Thyroid gland (tissue), 4 donors: ENCODE results near the gene PKIG. TPM values are rescaled to one million over a fixed set of nuclear protein-coding genes. Genes with fewer than 3 reads are reported as not detected.

Source experiments
- DNase-seq, 2 donors: peaks; one replicate each; pipeline ENCODE4 v3.0.0-alpha.2; 2019
- H3K27ac ChIP-seq, 3 donors: fragments of 200-600 bp; sonication (generic); 1 replicate in 2 of 3; 2 replicates in 1 of 3; pipeline ENCODE4 v1.5.1; 2016 to 2019; ENCODE audit warnings: mild to moderate bottlenecking in 1 of 3, moderate library complexity in 1 of 3
- H3K27me3 ChIP-seq: fragments of 200-600 bp; sonication (generic); one replicate; pipeline ENCODE4 v1.5.1; 2019
- H3K36me3 ChIP-seq, 2 donors: fragments of 200-600 bp; sonication (generic); one replicate each; pipeline ENCODE4 v1.5.1; 2016 to 2019
- H3K4me1 ChIP-seq, 2 donors: fragments of 200-600 bp; sonication (generic); one replicate each; pipeline ENCODE4 v1.5.1; 2017 to 2019
- H3K4me3 ChIP-seq, 3 donors: fragments of 200-600 bp; sonication (generic); replicated peaks in 1 of 3; 1 replicate in 2 of 3; 2 replicates in 1 of 3; pipeline ENCODE4 v1.5.1; 2016; ENCODE audit warnings: mild to moderate bottlenecking in 1 of 3
- H3K9me3 ChIP-seq: fragments of 200-600 bp; sonication (generic); one replicate; pipeline ENCODE4 v1.5.1; 2017
- POLR2A ChIP-seq, 2 donors: fragments of 450-650 bp; IDR thresholded peaks; one replicate each; pipeline ENCODE4 v1.6.1; 2017; ENCODE audit warnings: antibody characterized with exemption in 2 of 2, mild to moderate bottlenecking in 2 of 2, moderate library complexity in 1 of 2
- WGBS, 2 donors: methylation state at CpG; one replicate each; pipeline ENCODE4 v1.1.5; 2017; 5-methylcytosine and 5-hydroxymethylcytosine counted together
- intact Hi-C: fragments of 100-400 bp; cut with DNase I; formaldehyde crosslinking; loops from one replicate; pipeline ENCODE4 v1.15.1; 2023
- total RNA-seq, 4 donors: library from RNA; depleted of rRNA; stranded (reverse); fragments of >200 nt; gene quantifications; one replicate each; pipeline ENCODE4 v1.2.3, GENCODE V29; 2016
- TF ChIP-seq, protein P1 (sequence below), 6 experiments: fragments of 200-600 bp in 3 of 6; fragments of 450-650 bp in 3 of 6; sonication (generic) in 3 of 6; IDR thresholded peaks; one replicate each; pipeline ENCODE4 v1.5.1; 2016 to 2019; ENCODE audit warnings: antibody characterized with exemption in 6 of 6, mild to moderate bottlenecking in 2 of 6, inconsistent platforms in 1 of 6, moderate library complexity in 1 of 6

The PKIG gene
- total RNA-seq, 4 donors from 2014 or later = 108 to 145 (median 111) TPM

DNA sequence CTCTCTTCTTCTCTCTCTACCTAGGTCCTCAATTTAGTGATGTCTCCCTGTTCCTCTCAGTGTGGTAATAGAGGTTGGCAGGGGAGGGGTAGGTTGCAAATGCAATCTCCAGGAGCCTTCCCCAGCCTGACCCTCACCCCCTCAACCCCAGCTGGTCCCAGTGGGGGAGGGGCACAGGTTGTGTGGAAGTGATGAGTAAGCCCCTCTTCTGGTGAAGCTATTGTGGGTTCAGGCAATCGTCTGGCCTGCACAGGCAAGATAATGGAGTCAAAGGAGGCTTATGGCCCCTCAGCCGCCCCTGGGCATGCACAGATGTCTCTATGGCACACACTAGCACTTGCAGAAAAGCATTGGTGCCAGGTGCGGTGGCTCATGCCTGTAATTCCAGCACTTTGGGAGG lies 79.9 kb downstream of the PKIG start:
- intact Hi-C loops = no loop called here
- Histone ChIP-seq H3K27ac (no peak overlapping the region), H3K27me3 (no peaks in the 10 kb centered on the region), H3K4me3 (no peak overlapping the region), H3K4me1 (no peaks in the 10 kb centered on the region), H3K36me3 (no peaks in the 10 kb centered on the region), H3K9me3 (no peaks in the 10 kb centered on the region)
- TF ChIP-seq, protein P1, sequence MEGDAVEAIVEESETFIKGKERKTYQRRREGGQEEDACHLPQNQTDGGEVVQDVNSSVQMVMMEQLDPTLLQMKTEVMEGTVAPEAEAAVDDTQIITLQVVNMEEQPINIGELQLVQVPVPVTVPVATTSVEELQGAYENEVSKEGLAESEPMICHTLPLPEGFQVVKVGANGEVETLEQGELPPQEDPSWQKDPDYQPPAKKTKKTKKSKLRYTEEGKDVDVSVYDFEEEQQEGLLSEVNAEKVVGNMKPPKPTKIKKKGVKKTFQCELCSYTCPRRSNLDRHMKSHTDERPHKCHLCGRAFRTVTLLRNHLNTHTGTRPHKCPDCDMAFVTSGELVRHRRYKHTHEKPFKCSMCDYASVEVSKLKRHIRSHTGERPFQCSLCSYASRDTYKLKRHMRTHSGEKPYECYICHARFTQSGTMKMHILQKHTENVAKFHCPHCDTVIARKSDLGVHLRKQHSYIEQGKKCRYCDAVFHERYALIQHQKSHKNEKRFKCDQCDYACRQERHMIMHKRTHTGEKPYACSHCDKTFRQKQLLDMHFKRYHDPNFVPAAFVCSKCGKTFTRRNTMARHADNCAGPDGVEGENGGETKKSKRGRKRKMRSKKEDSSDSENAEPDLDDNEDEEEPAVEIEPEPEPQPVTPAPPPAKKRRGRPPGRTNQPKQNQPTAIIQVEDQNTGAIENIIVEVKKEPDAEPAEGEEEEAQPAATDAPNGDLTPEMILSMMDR (IDR thresholded peaks at IDR 0.05) = no peak
- no peak for TF ChIP-seq POLR2A (IDR thresholded peaks at IDR 0.05)
- WGBS, 2 donors = 50 to 74% methylated on average over 2 to 3 of the region's 3 CpGs
- no peak for DNase-seq

DNA sequence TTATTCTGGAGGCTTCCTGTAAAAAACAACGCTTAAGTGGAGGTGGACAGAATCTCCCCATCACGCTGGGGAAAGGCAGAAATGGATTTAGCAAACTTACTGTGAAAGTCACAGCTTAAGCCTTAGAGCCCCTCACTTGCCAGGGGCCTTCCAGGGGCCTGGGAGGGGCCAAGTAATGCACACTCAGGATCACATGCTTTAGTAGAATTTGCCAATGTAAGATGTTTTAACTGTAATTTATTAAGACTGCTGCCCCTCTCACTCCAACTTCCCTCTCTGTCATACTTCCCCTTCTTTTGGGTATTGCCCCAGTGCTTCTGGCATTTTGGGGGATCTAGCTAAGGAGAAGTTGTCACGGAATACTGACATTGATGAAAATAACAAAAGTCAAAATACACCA lies 81.8 kb downstream of the PKIG start:
- Histone ChIP-seq H3K27me3 (no peaks in the 10 kb centered on the region), H3K27ac (no peak overlapping the region), H3K36me3 (no peaks in the 10 kb centered on the region), H3K4me3 (no peak overlapping the region), H3K9me3 (no peaks in the 10 kb centered on the region), H3K4me1 (no peaks in the 10 kb centered on the region)
- TF ChIP-seq, protein P1 (IDR thresholded peaks at IDR 0.05) = no peak
- no peak for TF ChIP-seq POLR2A (IDR thresholded peaks at IDR 0.05)
- WGBS, 2 donors = 68 to 72% methylated on average over 3 of the region's 3 CpGs
- intact Hi-C loops = no loop called here
- no peak for DNase-seq

DNA sequence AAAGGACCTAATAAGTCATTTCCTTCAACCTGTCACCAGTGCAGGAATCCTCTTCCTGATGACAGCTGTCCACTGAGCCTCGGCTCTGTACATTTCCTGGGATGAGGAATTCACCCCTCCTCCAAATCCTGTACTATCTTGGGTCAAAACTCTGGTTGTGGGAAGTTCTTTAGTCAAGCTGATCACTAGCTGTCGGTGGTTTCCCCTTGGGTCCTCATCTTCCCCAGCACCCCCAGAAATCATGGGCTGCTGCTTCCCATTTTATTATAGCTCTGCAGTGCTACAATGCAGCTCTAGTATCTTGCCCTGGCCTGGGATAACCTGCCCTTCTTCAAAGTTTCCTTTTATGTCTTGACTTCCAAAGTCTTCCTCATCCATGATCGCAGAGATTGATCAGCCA lies 83.7 kb downstream of the PKIG start:
- intact Hi-C loops = no loop called here
- 84 to 86% methylated on average over 3 of the region's 3 CpGs for WGBS, 2 donors
- TF ChIP-seq POLR2A (IDR thresholded peaks at IDR 0.05) = no peak
- TF ChIP-seq, protein P1 (IDR thresholded peaks at IDR 0.05) = no peak

More for the DNA sequence above, 83.7 kb downstream of the PKIG start:
- no peak overlapping the region for H3K27ac ChIP-seq
- no peaks in the 10 kb centered on the region for H3K9me3 ChIP-seq
- no peaks in the 10 kb centered on the region for H3K4me1 ChIP-seq
- no peak overlapping the region for H3K4me3 ChIP-seq
- H3K27me3 ChIP-seq = no peaks in the 10 kb centered on the region
- no peaks in the 10 kb centered on the region for H3K36me3 ChIP-seq
- no peak for DNase-seq

Other genes with a start within 250 kb of the PKIG start
- gene R3HDML, start 245.5 kb upstream of the PKIG start, total RNA-seq = not detected
- gene HNF4A, start 226.9 kb upstream of the PKIG start, total RNA-seq = not detected
- gene TTPAL, start 106.7 kb upstream of the PKIG start, total RNA-seq = 10 to 100 TPM; 14.2 to 27.7 (median 22.3) TPM
- 100 to 1,000 TPM; 113 to 140 (median 137) TPM for gene SERINC3, start 60.5 kb upstream of the PKIG start, total RNA-seq
- gene ADA, start 69.1 kb downstream of the PKIG start, total RNA-seq = 10 to 100 TPM in 1 of 4 donors, 1 to 10 TPM in 3; 4.0 to 13.9 (median 7.1) TPM
- 10 to 100 TPM in 2 of 4 donors, 1 to 10 TPM in 2; 4.7 to 47.6 (median 26.6) TPM for gene CCN5, start 132.8 kb downstream of the PKIG start, total RNA-seq
- 1 to 10 TPM; 2.5 to 5.1 (median 3.4) TPM for gene KCNK15, start 163.3 kb downstream of the PKIG start, total RNA-seq
- gene RIMS4, start 228.0 kb downstream of the PKIG start, total RNA-seq = 10 to 100 TPM in 2 of 4 donors, 1 to 10 TPM in 2; 2.8 to 13.8 (median 7.9) TPM